ENCODE results near the gene HECW1.
"Not testable (repeated sequence)": the region's sequence is repeated elsewhere in the genome, so short reads cannot be mapped to it uniquely, and the experiment has no call there.

Gene HECW1

DNA sequence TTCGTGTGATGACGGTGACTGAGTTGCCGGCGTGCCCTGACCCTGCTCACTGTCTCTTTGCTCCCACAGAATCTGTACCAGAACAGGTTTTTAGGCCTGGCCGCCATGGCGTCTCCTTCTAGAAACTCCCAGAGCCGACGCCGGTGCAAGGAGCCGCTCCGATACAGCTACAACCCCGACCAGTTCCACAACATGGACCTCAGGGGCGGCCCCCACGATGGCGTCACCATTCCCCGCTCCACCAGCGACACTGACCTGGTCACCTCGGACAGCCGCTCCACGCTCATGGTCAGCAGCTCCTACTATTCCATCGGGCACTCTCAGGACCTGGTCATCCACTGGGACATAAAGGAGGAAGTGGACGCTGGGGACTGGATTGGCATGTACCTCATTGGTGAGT lies 199.2 kb downstream of the HECW1 start:
- Histone ChIP-seq H3K9me3 (no peaks in the 10 kb centered on the region), H3K36me3 (replicated peaks) (no peaks in the 10 kb centered on the region), H3K27me3 (ENCODE audit: low read depth) (no peaks in the 10 kb centered on the region), H3K4me3 (no peak overlapping the region), H3K4me1 (no peaks in the 10 kb centered on the region; the same call in 1 of the 2 replicates)
- DNase-seq (ENCODE audit: low spot score in 2 of 2) = no peak
- in situ Hi-C loops (cut with MboI; ENCODE audit: low sequenced_read_pairs) = no loop called here

DNA sequence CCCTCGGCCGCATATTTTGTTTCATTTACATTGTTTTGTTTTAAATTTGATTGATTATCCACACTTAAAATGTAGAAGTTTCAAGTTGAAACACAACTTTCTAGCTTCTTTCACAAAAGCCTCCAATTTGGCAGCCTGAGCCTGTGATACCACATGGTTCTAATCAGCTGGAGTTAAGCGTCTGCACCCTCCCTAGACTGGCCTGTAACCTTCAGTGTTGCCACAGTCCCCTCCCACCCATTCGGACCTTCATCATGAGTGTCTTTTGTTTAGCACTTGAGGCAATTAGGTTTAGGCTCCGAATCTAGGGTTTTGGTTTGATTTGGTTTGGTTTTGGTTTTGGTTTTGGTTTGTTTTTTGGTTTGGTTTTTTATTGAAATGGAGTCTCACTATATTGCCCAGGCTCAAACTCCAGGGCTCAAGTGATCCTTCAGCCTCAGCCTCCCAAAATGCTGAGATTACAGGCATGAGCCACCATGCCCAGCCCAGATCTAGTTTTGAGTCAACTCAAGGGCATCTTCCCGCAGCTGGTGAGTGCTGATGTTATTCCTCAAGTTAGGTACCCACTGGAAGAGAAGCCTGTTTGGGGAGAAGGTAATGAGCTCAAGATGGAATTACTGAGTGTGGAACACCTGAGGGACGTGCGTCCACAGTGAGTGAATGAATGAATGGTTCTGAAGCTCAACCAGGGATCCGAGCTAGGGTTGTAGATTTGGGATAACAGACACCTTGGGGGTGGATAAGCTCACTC lies 201.4 kb downstream of the HECW1 start:
- no peaks in the 10 kb centered on the region for H3K36me3 ChIP-seq (replicated peaks)
- no peak overlapping the region for H3K4me3 ChIP-seq
- no peak for DNase-seq (ENCODE audit: low spot score in 2 of 2)
- no peaks in the 10 kb centered on the region for H3K27me3 ChIP-seq (ENCODE audit: low read depth)
- no peaks in the 10 kb centered on the region for H3K9me3 ChIP-seq
- H3K4me1 ChIP-seq = no peaks in the 10 kb centered on the region
- in situ Hi-C loops (cut with MboI; ENCODE audit: low sequenced_read_pairs) = no loop called here

- no peak for DNase-seq (ENCODE audit: low spot score in 2 of 2)
- in situ Hi-C loops (cut with MboI; ENCODE audit: low sequenced_read_pairs) = no loop called here
- H3K36me3 ChIP-seq (replicated peaks) = no peaks in the 10 kb centered on the region
- H3K9me3 ChIP-seq = no peaks in the 10 kb centered on the region
- no peaks in the 10 kb centered on the region for H3K4me1 ChIP-seq
- H3K27me3 ChIP-seq (ENCODE audit: low read depth) = no peaks in the 10 kb centered on the region
- no peak overlapping the region for H3K4me3 ChIP-seq
Measured at GRCh38 chr7:43314379-43315158, 202.1 kb downstream of the HECW1 start.

- in situ Hi-C loops (cut with MboI; ENCODE audit: low sequenced_read_pairs) = no loop called here
- no peaks in the 10 kb centered on the region for H3K27me3 ChIP-seq (ENCODE audit: low read depth)
- H3K4me1 ChIP-seq = no peaks in the 10 kb centered on the region
- no peaks in the 10 kb centered on the region for H3K9me3 ChIP-seq
- no peak overlapping the region for H3K4me3 ChIP-seq
- no peak for DNase-seq (ENCODE audit: low spot score in 2 of 2)
- no peaks in the 10 kb centered on the region for H3K36me3 ChIP-seq (replicated peaks)
Measured at GRCh38 chr7:43317075-43317474, 204.6 kb downstream of the HECW1 start.

- Histone ChIP-seq H3K9me3 (no peaks in the 10 kb centered on the region), H3K27me3 (ENCODE audit: low read depth) (no peaks in the 10 kb centered on the region), H3K36me3 (replicated peaks) (no peaks in the 10 kb centered on the region), H3K4me1 (no peaks in the 10 kb centered on the region), H3K4me3 (no peak overlapping the region)
- no peak for DNase-seq (ENCODE audit: low spot score in 2 of 2)
- in situ Hi-C loops (cut with MboI; ENCODE audit: low sequenced_read_pairs) = no loop called here
Measured at GRCh38 chr7:43318188-43318770, 205.8 kb downstream of the HECW1 start.

DNA sequence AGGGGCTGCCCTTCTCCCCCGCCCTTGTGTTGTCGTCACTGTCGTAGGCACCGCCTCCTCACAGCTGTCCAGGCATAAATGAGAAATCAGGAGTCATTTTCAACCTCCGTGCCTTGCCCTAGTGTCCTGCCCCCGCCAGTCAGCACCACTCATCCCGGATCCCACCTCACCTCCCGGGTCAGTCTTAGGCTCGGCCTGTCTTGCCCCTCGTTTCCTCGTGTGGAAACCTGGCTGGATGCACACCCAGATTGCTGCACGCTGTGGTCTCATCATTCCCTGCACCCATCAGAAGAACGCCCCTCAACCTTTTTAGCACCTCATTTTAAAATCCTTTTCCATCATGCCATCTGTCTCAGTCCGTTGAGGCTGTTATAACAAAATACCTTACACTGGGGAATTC lies 213.1 kb downstream of the HECW1 start:
- H3K4me3 ChIP-seq = no peak overlapping the region
- H3K9me3 ChIP-seq = no peaks in the 10 kb centered on the region
- no peak for DNase-seq (ENCODE audit: low spot score in 2 of 2)
- no peaks in the 10 kb centered on the region for H3K36me3 ChIP-seq (replicated peaks)
- no peaks in the 10 kb centered on the region for H3K4me1 ChIP-seq
- in situ Hi-C loops (cut with MboI; ENCODE audit: low sequenced_read_pairs) = no loop called here
- H3K27me3 ChIP-seq (ENCODE audit: low read depth) = no peaks in the 10 kb centered on the region

DNA sequence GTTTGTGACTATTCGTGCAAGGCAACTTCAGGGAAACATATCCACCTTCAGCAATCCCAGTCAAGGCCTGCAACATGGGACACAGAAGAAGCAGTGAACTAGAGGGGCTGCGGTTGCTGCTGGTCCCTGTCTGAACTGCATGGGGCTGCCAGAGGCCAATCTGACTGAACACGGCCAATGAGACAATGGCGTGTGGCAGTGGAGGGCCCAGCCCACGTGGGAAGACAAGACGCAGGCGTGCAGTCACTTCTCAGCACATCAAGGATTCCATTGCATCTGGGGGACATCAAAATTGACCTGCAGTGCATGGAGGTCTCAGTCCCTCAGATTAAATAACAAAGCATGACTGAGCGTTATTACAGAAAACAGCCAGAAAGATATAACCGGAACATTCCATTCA lies 215.9 kb downstream of the HECW1 start:
- no peaks in the 10 kb centered on the region for H3K4me1 ChIP-seq
- DNase-seq (ENCODE audit: low spot score in 2 of 2) = no peak
- H3K27me3 ChIP-seq (ENCODE audit: low read depth) = no peaks in the 10 kb centered on the region
- no peaks in the 10 kb centered on the region for H3K9me3 ChIP-seq
- H3K4me3 ChIP-seq = no peak overlapping the region
- H3K36me3 ChIP-seq (replicated peaks) = no peaks in the 10 kb centered on the region
- in situ Hi-C loops (cut with MboI; ENCODE audit: low sequenced_read_pairs) = no loop called here

DNA sequence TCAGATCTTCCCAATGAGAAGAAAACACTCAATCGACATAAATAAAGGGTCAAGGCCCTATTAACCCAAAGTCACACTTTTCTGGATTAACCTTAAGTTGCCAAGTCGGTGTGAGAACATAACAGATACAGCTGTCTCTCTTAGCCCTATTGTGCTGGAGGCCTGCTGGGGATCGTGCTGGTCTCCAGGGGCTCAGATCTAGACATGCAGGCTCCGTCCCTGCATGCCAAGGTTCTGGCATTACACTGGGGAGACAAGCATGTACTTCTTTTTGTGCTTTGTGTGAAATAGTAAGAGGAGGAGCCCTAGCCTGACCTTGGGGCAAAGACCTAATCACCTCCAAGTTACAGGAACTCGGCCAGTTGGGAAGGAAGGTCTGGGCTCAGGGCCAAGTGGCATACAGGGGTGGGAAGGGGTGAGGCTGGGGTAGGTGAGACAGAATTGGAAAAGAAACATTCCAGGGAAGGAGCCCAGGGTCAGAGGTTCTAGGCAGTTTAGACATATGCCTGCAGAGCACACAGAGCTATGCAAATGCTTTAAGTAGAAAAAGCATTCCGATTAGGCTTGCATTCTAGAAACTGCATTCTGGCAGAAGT lies 216.4 kb downstream of the HECW1 start:
- Histone ChIP-seq H3K27me3 (ENCODE audit: low read depth) (no peaks in the 10 kb centered on the region), H3K4me1 (no peaks in the 10 kb centered on the region), H3K4me3 (no peak overlapping the region), H3K9me3 (no peaks in the 10 kb centered on the region), H3K36me3 (replicated peaks) (no peaks in the 10 kb centered on the region)
- no peak for DNase-seq (ENCODE audit: low spot score in 2 of 2)
- in situ Hi-C loops (cut with MboI; ENCODE audit: low sequenced_read_pairs) = no loop called here

GRCh38 chr7:43332193-43332796 lies 219.8 kb downstream of the HECW1 start:
- in situ Hi-C loops (cut with MboI; ENCODE audit: low sequenced_read_pairs) = no loop called here
- no peaks in the 10 kb centered on the region for H3K27me3 ChIP-seq (ENCODE audit: low read depth)
- no peaks in the 10 kb centered on the region for H3K36me3 ChIP-seq (replicated peaks)
- no peaks in the 10 kb centered on the region for H3K9me3 ChIP-seq
- H3K4me3 ChIP-seq = no peak overlapping the region
- DNase-seq (ENCODE audit: low spot score in 2 of 2) = no peak
- H3K4me1 ChIP-seq = no peaks in the 10 kb centered on the region

GRCh38 chr7:43337191-43337590 lies 224.7 kb downstream of the HECW1 start:
- Histone ChIP-seq H3K27me3 (ENCODE audit: low read depth) (no peaks in the 10 kb centered on the region), H3K4me1 (no peaks in the 10 kb centered on the region), H3K4me3 (no peak overlapping the region), H3K9me3 (no peaks in the 10 kb centered on the region), H3K36me3 (replicated peaks) (no peaks in the 10 kb centered on the region)
- in situ Hi-C loops (cut with MboI; ENCODE audit: low sequenced_read_pairs) = no loop called here
- DNase-seq (ENCODE audit: low spot score in 2 of 2) = no peak

GRCh38 chr7:43337811-43338210 lies 225.4 kb downstream of the HECW1 start:
- no peaks in the 10 kb centered on the region for H3K27me3 ChIP-seq (ENCODE audit: low read depth)
- DNase-seq (ENCODE audit: low spot score in 2 of 2) = no peak
- no peaks in the 10 kb centered on the region for H3K4me1 ChIP-seq
- H3K9me3 ChIP-seq = no peaks in the 10 kb centered on the region
- H3K4me3 ChIP-seq = no peak overlapping the region
- in situ Hi-C loops (cut with MboI; ENCODE audit: low sequenced_read_pairs) = no loop called here
- H3K36me3 ChIP-seq (replicated peaks) = no peaks in the 10 kb centered on the region

- Histone ChIP-seq H3K4me1 (no peaks in the 10 kb centered on the region), H3K36me3 (replicated peaks) (no peaks in the 10 kb centered on the region), H3K27me3 (ENCODE audit: low read depth) (no peaks in the 10 kb centered on the region), H3K9me3 (no peaks in the 10 kb centered on the region), H3K4me3 (no peak overlapping the region)
- in situ Hi-C loops (cut with MboI; ENCODE audit: low sequenced_read_pairs) = no loop called here
- no peak for DNase-seq (ENCODE audit: low spot score in 2 of 2)
Measured at GRCh38 chr7:43341132-43341531, 228.7 kb downstream of the HECW1 start.

DNA sequence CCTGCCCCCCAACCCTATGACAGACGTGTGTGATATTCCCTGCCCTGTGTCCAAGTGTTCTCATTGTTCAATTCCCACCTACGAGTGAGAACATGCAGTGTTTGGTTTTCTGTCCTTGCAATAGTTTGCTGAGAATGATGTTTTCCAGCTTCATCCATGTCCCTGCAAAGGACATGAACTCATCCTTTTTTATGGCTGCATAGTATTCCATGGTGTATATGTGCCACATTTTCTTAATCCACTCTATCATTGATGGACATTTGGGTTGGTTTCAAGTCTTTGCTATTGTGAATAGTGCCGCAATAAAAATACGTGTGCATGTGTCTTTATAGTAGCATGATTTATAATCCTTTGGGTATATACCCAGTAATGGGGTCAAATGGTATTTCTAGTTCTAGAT lies 231.0 kb downstream of the HECW1 start:
- H3K36me3 ChIP-seq (replicated peaks); in situ Hi-C loops (cut with MboI; ENCODE audit: low sequenced_read_pairs); H3K27me3 ChIP-seq (ENCODE audit: low read depth); H3K9me3 ChIP-seq; DNase-seq (ENCODE audit: low spot score in 2 of 2); H3K4me1 ChIP-seq; H3K4me3 ChIP-seq: not testable (repeated sequence)

- H3K27me3 ChIP-seq (ENCODE audit: low read depth); H3K4me1 ChIP-seq; H3K36me3 ChIP-seq (replicated peaks); DNase-seq (ENCODE audit: low spot score in 2 of 2); in situ Hi-C loops (cut with MboI; ENCODE audit: low sequenced_read_pairs); H3K9me3 ChIP-seq; H3K4me3 ChIP-seq: not testable (repeated sequence)
Measured at GRCh38 chr7:43345696-43346095, 233.2 kb downstream of the HECW1 start.

Data from HAP-1 (cell line).